AG09309 (cell line): Measurements from ENCODE around the gene COL1A2.

ENCODE experiments used
- DNase-seq: peaks from one replicate; pipeline ENCODE4 v3.0.0-alpha.2; 2010; ENCODE audit warnings: low read depth
- H3K4me3 ChIP-seq: 2 replicates; pipeline ENCODE4 v1.5.1; 2011; ENCODE audit warnings: mild to moderate bottlenecking, low read depth, low read length, moderate library complexity; ENCODE audit not compliant: control insufficient read depth
- CTCF ChIP-seq: IDR thresholded peaks from 2 replicates; pipeline ENCODE4 v1.5.1; 2011; ENCODE audit warnings: mild to moderate bottlenecking, low read depth, low read length, inconsistent platforms; ENCODE audit not compliant: insufficient read depth, control insufficient read depth; ENCODE audit errors: missing control alignments

Gene COL1A2

GRCh38 chr7:94391726-94392392, 2.8 kb upstream of the COL1A2 start:
- no peak for TF ChIP-seq CTCF
- DNase-seq, result no peak
- peak overlapping the region; percentile 0 for H3K4me3 ChIP-seq

GRCh38 chr7:94392393-94392786, 2.3 kb upstream of the COL1A2 start:
- H3K4me3 ChIP-seq, result no peak overlapping the region
- no peak for DNase-seq
- no peak for TF ChIP-seq CTCF

GRCh38 chr7:94393246-94394108, 1.2 kb upstream of the COL1A2 start:
- no peak for TF ChIP-seq CTCF
- H3K4me3 ChIP-seq, result peak overlapping the region; percentile 87
- DNase-seq, result no peak

- DNase-seq, result no peak
- peak overlapping the region; percentile 87 for H3K4me3 ChIP-seq
Measured at GRCh38 chr7:94394109-94394436, 622 bp upstream of the COL1A2 start.

GRCh38 chr7:94395141-94396036, 694 bp downstream of the COL1A2 start:
- peak overlapping the region; percentile 87 for H3K4me3 ChIP-seq
- DNase-seq, result no peak
- peak; percentile 65 for TF ChIP-seq CTCF

More at GRCh38 chr7:94394109-94394436, 622 bp upstream of the COL1A2 start:
- TF ChIP-seq CTCF, result no peak

GRCh38 chr7:94396037-94396431, 1.3 kb downstream of the COL1A2 start:
- no peak for TF ChIP-seq CTCF
- DNase-seq, result no peak
- H3K4me3 ChIP-seq, result peak overlapping the region; percentile 87
